GM12878 (cell line): ENCODE measurements around the gene ZKSCAN5. TPM values are rescaled to one million over a fixed set of nuclear protein-coding genes. Genes with fewer than 3 reads are reported as not detected.

ENCODE experiments used
- ATAC-seq: fragments of 200-7000 bp; cut with Tn5 transposase; 3 replicates; pipeline ENCODE4 v1.9.1; 2020; ENCODE audit warnings: mild to moderate bottlenecking, moderate library complexity
- BruUV-seq: library from RNA; stranded (reverse); fragments of 400-500 nt; replicated peaks from 2 replicates; lab custom pipeline; 2021; lab: Mats Ljungman, UMichigan
- CTCF ChIA-PET: fragments of 300-600 bp; sonication (Branson Sonifier 250); formaldehyde crosslinking; extraction: SDS; loops from one replicate; lab custom pipeline; 2021; ENCODE audit warnings: inconsistent platforms; lab: Yijun Ruan, JAX
- POLR2A ChIA-PET: fragments of 350-600 bp; formaldehyde crosslinking; extraction: SDS; loops from one replicate; lab custom pipeline; 2021; ENCODE audit warnings: inconsistent platforms; lab: Charles Lee
- RAD21 ChIA-PET: fragments of 300-600 bp; sonication (Branson Sonifier 250); formaldehyde crosslinking; loops from one replicate; lab custom pipeline; 2023; ENCODE audit warnings: antibody characterized with exemption; ENCODE audit not compliant: unreplicated experiment; lab: Charles Lee
- SMC1A ChIA-PET: fragments of 300-600 bp; sonication (Branson Sonifier 250); formaldehyde crosslinking; loops from one replicate; lab custom pipeline; 2023; ENCODE audit not compliant: unreplicated experiment, uncharacterized antibody; lab: Charles Lee
- DNase-seq: peaks from one replicate; pipeline ENCODE4 v3.0.0-alpha.2; 2011; ENCODE audit warnings: low read depth, low spot score
- FAIRE-seq: peaks from 3 replicates; lab custom pipeline; 2011; peaks lifted over from hg19 to GRCh38; lab: Jason Lieb, UNC
- H2AFZ ChIP-seq: 2 replicates; pipeline ENCODE4 v1.6.0; 2011; ENCODE audit warnings: low read depth, low read length, control low read depth; ENCODE audit not compliant: control insufficient read depth
- H3K27ac ChIP-seq: 2 replicates; pipeline ENCODE4 v1.5.1; 2011; ENCODE audit warnings: control low read depth; ENCODE audit not compliant: control insufficient read depth, insufficient read depth
- H3K27me3 ChIP-seq, 2 experiments: replicated peaks in 1 of 2; 2 replicates each; pipeline versions ENCODE4 v1.6.0 to v1.6.1; 2011; ENCODE audit warnings: low read length in 1 of 2; ENCODE audit not compliant: control insufficient read depth in 2 of 2, insufficient read depth in 2 of 2
- H3K36me3 ChIP-seq, 2 experiments: 2 replicates each; pipeline ENCODE4 v1.5.1; 2011; ENCODE audit warnings: low read length in 1 of 2; ENCODE audit not compliant: control insufficient read depth in 2 of 2, insufficient read depth in 2 of 2
- H3K4me1 ChIP-seq: 2 replicates; pipeline ENCODE4 v1.6.1; 2011; ENCODE audit warnings: mild to moderate bottlenecking, low read length, moderate library complexity, mixed read lengths; ENCODE audit not compliant: control insufficient read depth, insufficient read depth
- H3K4me2 ChIP-seq: 2 replicates; pipeline ENCODE4 v1.6.0; 2011; ENCODE audit warnings: control low read depth; ENCODE audit not compliant: control insufficient read depth, insufficient read depth
- H3K4me3 ChIP-seq: fragments of 200-600 bp; sonication (generic); 2 replicates; pipeline ENCODE4 v1.5.1; 2016
- H3K79me2 ChIP-seq: 2 replicates; pipeline ENCODE4 v1.6.0; 2011; ENCODE audit warnings: low read length; ENCODE audit not compliant: control insufficient read depth, insufficient read depth
- H3K9ac ChIP-seq: 2 replicates; pipeline ENCODE4 v1.8.0; 2011; ENCODE audit warnings: low read length, control low read depth, mixed read lengths; ENCODE audit not compliant: control insufficient read depth, insufficient read depth
- H3K9me3 ChIP-seq: replicated peaks from 3 replicates; pipeline ENCODE4 v1.5.1; 2011; ENCODE audit warnings: mild to moderate bottlenecking, low read length; ENCODE audit not compliant: control insufficient read depth, insufficient read depth
- H4K20me1 ChIP-seq: 2 replicates; pipeline ENCODE4 v1.6.0; 2011; ENCODE audit not compliant: control insufficient read depth, insufficient read depth
- BCL11A ChIP-seq: IDR thresholded peaks from 2 replicates; pipeline ENCODE4 v1.6.1; 2011; ENCODE audit warnings: low read depth, low read length
- ESRRA ChIP-seq: IDR thresholded peaks from 2 replicates; pipeline ENCODE4 v1.6.1; 2012; ENCODE audit warnings: mild to moderate bottlenecking, low read length, improper control_type of control experiment
- EZH2 ChIP-seq: IDR thresholded peaks from 2 replicates; pipeline ENCODE4 v1.6.1; 2012; ENCODE audit warnings: low read depth, mild to moderate bottlenecking, control low read depth, inconsistent platforms, low read length, borderline replicate concordance; ENCODE audit not compliant: control insufficient read depth
- MTA3 ChIP-seq: IDR thresholded peaks from 2 replicates; pipeline ENCODE4 v1.6.1; 2012; ENCODE audit warnings: low read length, inconsistent platforms, borderline replicate concordance
- NR2C1 ChIP-seq: fragments of 450-650 bp; IDR thresholded peaks from 2 replicates; pipeline ENCODE4 v1.6.1; 2017; ENCODE audit warnings: antibody characterized with exemption, mild to moderate bottlenecking, moderate library complexity
- PAX5 ChIP-seq: IDR thresholded peaks from 2 replicates; pipeline ENCODE4 v1.6.1; 2011; ENCODE audit warnings: low read depth, low read length, borderline replicate concordance
- SMAD5 ChIP-seq: IDR thresholded peaks from 2 replicates; pipeline ENCODE4 v1.6.1; 2016; ENCODE audit warnings: antibody characterized with exemption, low read depth
- TAF1 ChIP-seq: IDR thresholded peaks from 2 replicates; pipeline ENCODE4 v1.6.1; 2011; ENCODE audit warnings: mild to moderate bottlenecking, low read depth, low read length, borderline replicate concordance
- TCF12 ChIP-seq: IDR thresholded peaks from 2 replicates; pipeline ENCODE4 v1.6.1; 2011; ENCODE audit warnings: low read depth, mild to moderate bottlenecking, low read length
- TCF7 ChIP-seq: IDR thresholded peaks from 2 replicates; pipeline ENCODE4 v1.6.1; 2014; ENCODE audit warnings: antibody characterized with exemption, borderline replicate concordance
- WGBS: methylation state at CpG from one replicate; pipeline ENCODE4 v1.1.6; 2016; ENCODE audit warnings: low lambda C conversion rate; ENCODE audit not compliant: insufficient replicate concordance, insufficient coverage; ENCODE audit errors: missing lambda C conversion rate; 5-methylcytosine and 5-hydroxymethylcytosine counted together
- in situ Hi-C: fragments of 300-500 bp; cut with MboI; formaldehyde crosslinking; loops from 9 replicates; pipeline ENCODE4 v1.14.3; 2018; ENCODE audit warnings: mixed read lengths
- intact Hi-C: fragments of 100-400 bp; cut with micrococcal nuclease; formaldehyde crosslinking; loops from one replicate; pipeline ENCODE4 v1.14.2; 2022; ENCODE audit not compliant: unreplicated experiment
- polyA plus RNA-seq, 11 experiments: library from polyadenylated mRNA; depleted of rRNA in 4 of 11; unstranded in 6 of 11; stranded (reverse) in 5 of 11; fragments of >200 nt; fragmentation: Nextera tagmentation in 4 of 11; fragmentation: Illumina TruSeq in 1 of 11; extraction: Ambion mirVana in 4 of 11; extraction: Trizol in 1 of 11; gene quantifications; 1 replicate in 1 of 11; 2 replicates in 10 of 11; pipeline versions ENCODE4 v1.2.1 to v1.2.3, GENCODE V29; 2011 to 2016; ENCODE audit warnings: inconsistent platforms in 2 of 11, missing spikeins in 2 of 11, low read depth in 1 of 11
- total RNA-seq, 4 experiments: library from RNA; depleted of rRNA in 3 of 4; stranded (reverse); fragments of >200 nt in 3 of 4; fragmentation: Illumina TruSeq in 1 of 4; extraction: Trizol in 1 of 4; gene quantifications; 2 replicates each; pipeline versions ENCODE4 v1.2.1 to v1.2.3, GENCODE V29; 2013 to 2021

ZKSCAN5 gene
- total and polyA plus RNA-seq, 10 of the 15 experiments (the other 5 are each of a cell fraction or from before 2014, with no cell fraction given), result 2.5 to 10.1 (median 7.7) TPM

DNA sequence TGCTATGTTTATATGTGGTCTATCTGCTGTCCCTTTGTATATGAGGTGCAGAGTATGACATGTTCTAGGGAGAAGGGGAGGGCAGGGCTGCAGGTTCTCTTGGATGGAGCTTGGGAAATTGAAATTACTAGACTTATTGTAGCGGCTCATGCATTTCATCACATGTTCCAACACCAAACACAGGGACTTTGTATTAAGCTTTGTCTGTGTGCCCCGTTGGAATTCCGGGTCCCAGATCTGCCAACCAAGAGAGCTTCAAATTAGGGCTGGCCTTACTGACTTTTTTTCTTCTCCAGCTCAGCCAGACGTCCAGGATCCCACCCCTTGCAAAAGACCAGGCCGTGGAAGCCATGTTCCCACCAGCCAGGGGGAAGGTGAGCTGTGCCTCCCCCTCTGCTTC is 28.4 kb upstream of the ZKSCAN5 start:
- intact Hi-C loops (no loop called here), in situ Hi-C loops (no loop called here)
- no peaks in the 10 kb centered on the region for H4K20me1 ChIP-seq
- FAIRE-seq, result no peak
- no peak overlapping the region for H2AFZ ChIP-seq
- peaks cover 11% of the 10 kb centered on the region in 2 experiments for H3K36me3 ChIP-seq
- peaks cover 6% of the 10 kb centered on the region for H3K4me1 ChIP-seq
- peak overlapping the region; percentile 28; the same call in 1 of the 2 replicates for H3K4me2 ChIP-seq
- H3K9me3 ChIP-seq, result no peaks in the 10 kb centered on the region
- H3K79me2 ChIP-seq, result peaks cover 43% of the 10 kb centered on the region
- BruUV-seq, result no TSS peak
- no peak overlapping the region for H3K9ac ChIP-seq
- no peak for TF ChIP-seq MTA3
- no peak for TF ChIP-seq TAF1
- TF ChIP-seq EZH2, result no peak
- no peak for TF ChIP-seq ESRRA
- no peak for TF ChIP-seq SMAD5
- no peak for TF ChIP-seq NR2C1
- TF ChIP-seq TCF12, result no peak
- TF ChIP-seq PAX5, result no peak
- TF ChIP-seq TCF7, result no peak
- TF ChIP-seq BCL11A, result no peak
- no peak for ATAC-seq
- H3K4me3 ChIP-seq, result no peak overlapping the region
- 75% methylated on average over 5 of the region's 5 CpGs for WGBS
- RAD21 ChIA-PET, result no interaction called here
- SMC1A ChIA-PET, result interaction anchor here (0.7 to 1.2 kb wide), 3 partner anchors 10 to 29 kb away, joined by 3 read pairs; no protein-coding TSS in a partner anchor
- CTCF ChIA-PET, result no interaction called here
- no peak for DNase-seq
- POLR2A ChIA-PET, result no interaction called here
- H3K27me3 ChIP-seq, result no peaks in the 10 kb centered on the region
- no peak overlapping the region for H3K27ac ChIP-seq
